Mesenteric fat pad (tissue), 1 donor: ENCODE results near the gene USP32. TPM values are rescaled to one million over a fixed set of nuclear protein-coding genes. Genes with fewer than 3 reads are reported as not detected.
"Not testable (repeated sequence)": the region's sequence is repeated elsewhere in the genome, so short reads cannot be mapped to it uniquely, and the experiment has no call there.

Source experiments
- DNase-seq: peaks from one replicate; pipeline ENCODE4 v3.0.0-alpha.2; 2020; ENCODE audit warnings: low spot score
- total RNA-seq: library from RNA; stranded (reverse); fragmentation: NEBNext Ultra II Directional; extraction: Animal tissue kit (Norgen Biotek cat#: 25700); gene quantifications from one replicate; pipeline ENCODE4 v1.2.1, GENCODE V29; 2021
- donor health status: DM: yes; HTN: yes; CAD: no.

The USP32 gene
- total RNA-seq, 1 donor from 2014 or later, result 69.6 TPM

GRCh38 chr17:60342492-60342891 is 49.4 kb downstream of the USP32 start:
- not testable (repeated sequence) for DNase-seq

GRCh38 chr17:60335289-60335688 is 56.6 kb downstream of the USP32 start:
- no peak for DNase-seq

GRCh38 chr17:60333628-60334031 is 58.3 kb downstream of the USP32 start:
- no peak for DNase-seq

- not testable (repeated sequence) for DNase-seq
Measured at GRCh38 chr17:60333072-60333471, 58.9 kb downstream of the USP32 start.

- no peak for DNase-seq
Measured at GRCh38 chr17:60332574-60332973, 59.4 kb downstream of the USP32 start.

- no peak for DNase-seq
Measured at GRCh38 chr17:60330731-60331130, 61.2 kb downstream of the USP32 start.

- DNase-seq, result no peak
Measured at GRCh38 chr17:60328679-60329078, 63.3 kb downstream of the USP32 start.

- DNase-seq, result no peak
Measured at GRCh38 chr17:60327901-60328273, 64.0 kb downstream of the USP32 start.

GRCh38 chr17:60327134-60327900 is 64.6 kb downstream of the USP32 start:
- DNase-seq, result no peak

- no peak for DNase-seq
Measured at GRCh38 chr17:60326702-60327101, 65.2 kb downstream of the USP32 start.

GRCh38 chr17:60325730-60326524 is 66.0 kb downstream of the USP32 start:
- DNase-seq, result no peak

- no peak for DNase-seq
Measured at GRCh38 chr17:60323754-60324153, 68.2 kb downstream of the USP32 start.

GRCh38 chr17:60322056-60322387 is 69.9 kb downstream of the USP32 start:
- DNase-seq, result no peak

- no peak for DNase-seq
Measured at GRCh38 chr17:60321336-60322055, 70.4 kb downstream of the USP32 start.

GRCh38 chr17:60318830-60319229 is 73.1 kb downstream of the USP32 start:
- DNase-seq, result no peak

- DNase-seq, result no peak
Measured at GRCh38 chr17:60318326-60318725, 73.6 kb downstream of the USP32 start.

GRCh38 chr17:60315650-60316049 is 76.3 kb downstream of the USP32 start:
- DNase-seq, result no peak

- DNase-seq, result not testable (repeated sequence)
Measured at GRCh38 chr17:60314900-60315299, 77.0 kb downstream of the USP32 start.

GRCh38 chr17:60314423-60314822 is 77.5 kb downstream of the USP32 start:
- DNase-seq, result no peak

- DNase-seq, result no peak
Measured at GRCh38 chr17:60311936-60312335, 80.0 kb downstream of the USP32 start.

GRCh38 chr17:60311186-60311585 is 80.7 kb downstream of the USP32 start:
- no peak for DNase-seq

- DNase-seq, result no peak
Measured at GRCh38 chr17:60305141-60305540, 86.8 kb downstream of the USP32 start.
